NCI-H226 (cell line): ENCODE results near the gene GALNS.
"Not testable (repeated sequence)": the region's sequence is repeated elsewhere in the genome, so short reads cannot be mapped to it uniquely, and the experiment has no call there.

ENCODE experiments used
- DNase-seq: peaks from one replicate; pipeline ENCODE4 v3.0.0-alpha.2; 2015

Gene GALNS

DNA sequence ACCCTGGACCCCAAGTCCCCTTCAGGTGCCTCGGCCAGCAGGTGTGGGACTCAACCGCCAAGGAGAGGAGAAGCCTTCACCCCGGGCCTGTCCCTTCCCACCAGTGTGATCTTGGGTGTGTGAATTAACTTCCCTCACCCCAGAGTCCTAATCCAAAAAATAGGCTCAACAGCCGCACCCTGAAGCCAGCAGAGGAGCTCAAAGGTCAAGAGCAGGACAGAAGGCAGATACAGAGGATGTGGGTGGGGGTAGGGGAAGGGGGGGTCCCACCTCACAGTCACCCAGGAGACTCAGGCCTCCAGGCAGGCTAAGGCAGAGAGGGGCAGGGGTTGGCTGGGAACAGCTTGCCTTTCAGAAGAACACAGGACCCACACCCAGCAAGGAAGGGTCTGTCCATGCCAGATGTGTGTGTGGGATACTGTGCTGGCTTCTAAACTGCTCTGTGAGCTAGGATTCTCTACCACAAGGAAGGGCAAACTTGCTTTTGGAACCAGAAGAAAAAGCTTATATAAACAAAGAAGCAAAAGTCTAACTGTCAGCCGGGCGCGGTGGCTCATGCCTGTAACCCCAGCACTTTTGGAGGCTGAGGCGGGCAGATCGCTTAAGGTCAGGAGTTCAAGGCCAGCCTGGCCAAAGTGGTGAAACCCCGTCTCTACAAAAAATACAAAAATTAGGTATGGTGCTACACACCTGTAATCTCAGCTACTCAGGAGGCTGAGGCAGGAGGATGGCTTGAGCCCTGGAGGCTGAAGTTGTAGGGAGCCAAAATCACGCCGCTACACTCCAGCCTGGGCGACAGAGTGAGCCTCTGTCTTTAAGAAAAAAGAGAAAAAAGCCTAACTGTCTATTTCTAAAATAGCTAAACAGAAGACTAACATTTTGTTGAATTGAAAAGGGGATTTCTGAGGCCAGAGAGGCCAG, 76.3 kb downstream of the GALNS start:
- DNase-seq = no peak

DNA sequence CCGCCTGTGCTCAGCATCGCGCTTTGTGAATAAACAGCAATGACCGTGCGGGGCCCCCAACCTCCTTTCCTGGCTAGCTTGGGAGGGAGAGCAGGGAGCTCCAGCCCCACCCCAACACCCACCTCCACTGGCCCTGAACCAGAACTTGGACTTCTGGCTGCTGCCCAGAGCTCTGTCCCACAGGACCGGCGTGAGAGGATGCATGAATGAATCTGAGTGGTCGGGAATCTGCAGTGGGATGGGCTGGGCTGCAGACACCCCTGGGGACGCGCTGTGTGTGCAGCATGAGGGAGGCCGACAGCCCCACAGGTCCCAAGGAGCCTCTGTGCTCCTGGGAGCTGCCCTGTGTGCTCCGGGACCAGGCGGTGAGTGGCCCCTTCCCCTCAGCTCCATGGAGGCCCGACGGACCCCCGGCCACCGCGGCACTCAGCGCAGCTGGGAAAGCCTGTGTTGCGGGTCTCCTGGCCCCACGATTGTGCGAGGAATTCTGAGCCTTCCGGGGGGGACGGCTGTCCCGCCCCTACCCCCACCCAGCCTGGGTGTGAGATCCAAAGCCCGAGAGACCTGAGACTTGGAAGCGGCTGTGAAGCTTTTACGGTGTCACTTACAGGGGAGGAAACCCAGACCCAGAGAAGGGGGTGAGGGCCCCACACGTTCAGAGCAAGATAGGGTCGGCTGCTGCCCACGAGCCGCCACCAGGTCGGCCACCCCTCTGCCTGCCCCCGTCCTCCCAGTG, 77.2 kb downstream of the GALNS start:
- no peak for DNase-seq

DNA sequence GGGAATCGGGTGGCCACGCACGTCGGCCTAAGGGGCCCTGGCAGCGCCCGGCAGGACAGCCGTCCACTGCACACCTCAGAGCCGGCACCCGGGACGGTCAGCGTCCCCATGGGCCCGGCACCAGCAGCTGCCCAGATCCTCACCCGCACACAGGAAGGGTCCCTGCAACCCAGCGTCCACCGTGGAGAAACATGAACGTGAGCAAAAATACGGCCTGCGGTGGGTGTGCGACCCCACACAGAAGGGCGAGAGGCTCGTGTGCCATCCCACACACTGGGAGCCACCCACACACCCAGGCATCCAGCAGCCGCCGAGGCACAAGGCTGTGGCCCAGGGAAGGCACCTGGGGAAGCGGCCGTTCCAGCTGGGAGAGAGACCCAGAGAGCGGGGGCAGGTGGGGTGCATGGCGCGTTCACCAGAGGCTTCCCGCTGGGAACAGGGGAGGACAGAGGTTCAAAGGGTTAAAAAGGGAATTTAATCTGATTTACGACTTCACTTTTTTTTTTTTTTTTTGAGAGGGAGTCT, 78.1 kb downstream of the GALNS start:
- no peak for DNase-seq

DNA sequence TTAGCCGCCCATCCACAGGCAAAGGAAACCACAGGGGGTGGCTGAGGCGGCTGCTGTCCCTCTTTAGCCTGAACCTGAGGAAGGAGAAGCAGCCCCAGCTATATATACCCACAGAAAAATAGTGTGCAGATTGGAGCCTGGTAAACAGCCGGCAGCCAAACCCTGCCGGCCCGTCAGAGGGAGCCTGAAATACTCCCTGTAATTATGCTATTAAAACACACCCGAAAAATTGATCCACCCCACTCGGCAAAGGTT, 78.5 kb downstream of the GALNS start:
- no peak for DNase-seq

DNA sequence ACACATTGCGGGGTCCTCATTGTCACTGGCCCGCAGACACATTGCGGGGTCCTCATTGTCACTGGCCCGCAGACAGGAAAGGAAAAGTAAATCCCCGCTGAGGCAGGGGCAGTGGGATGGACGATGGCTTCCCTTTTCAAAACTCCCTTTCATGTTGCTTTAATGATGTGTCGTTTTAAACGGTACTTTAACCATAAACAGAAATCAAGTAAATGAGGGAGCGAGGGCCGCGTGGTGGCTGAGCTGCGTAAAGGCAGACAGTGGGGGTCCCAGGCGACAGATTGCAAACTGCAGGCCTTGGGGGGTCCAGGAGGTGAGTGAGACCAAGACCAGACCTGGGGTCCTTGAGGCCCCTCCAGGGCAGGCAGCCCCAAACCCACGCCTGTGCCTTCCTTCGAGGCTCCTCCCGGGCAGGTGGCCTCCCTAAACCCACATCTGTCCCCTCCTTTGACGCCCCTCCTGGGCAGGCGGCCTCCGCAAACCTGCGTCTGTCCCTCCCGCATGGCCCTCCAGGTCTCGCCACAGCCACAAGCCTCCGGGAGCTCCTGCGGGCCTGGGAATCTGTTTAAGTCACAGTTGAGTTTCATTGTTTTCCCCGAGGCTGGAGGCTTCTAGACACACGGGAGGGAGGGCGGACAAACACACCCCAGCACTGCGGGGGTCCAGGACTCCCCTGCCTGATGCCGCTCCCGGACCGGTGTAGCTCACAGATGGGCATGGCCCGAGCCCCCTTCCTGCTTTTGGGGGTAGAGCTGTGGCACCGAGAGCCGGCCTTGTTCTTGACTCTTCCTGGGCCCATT, 79.1 kb downstream of the GALNS start:
- DNase-seq = no peak

DNA sequence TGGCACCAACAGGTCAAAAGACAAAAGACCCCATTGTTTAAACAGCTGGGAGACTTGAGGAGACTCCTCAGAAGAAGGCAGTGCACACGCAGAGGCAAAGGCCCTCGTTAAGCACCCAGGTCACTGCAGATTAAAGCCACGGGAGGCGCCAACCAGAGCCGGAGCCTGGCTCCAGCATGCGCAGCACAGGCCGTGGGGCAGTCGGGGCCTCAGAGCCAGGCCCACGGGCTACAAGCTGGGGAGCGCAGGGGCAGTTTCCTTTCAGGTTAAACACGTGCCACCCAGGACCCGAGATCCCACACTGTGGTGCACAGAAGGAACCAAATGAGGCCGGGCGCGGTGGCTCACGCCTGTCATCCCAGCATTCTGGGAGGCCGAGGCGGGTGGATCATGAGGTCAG, 80.9 kb downstream of the GALNS start:
- no peak for DNase-seq

DNA sequence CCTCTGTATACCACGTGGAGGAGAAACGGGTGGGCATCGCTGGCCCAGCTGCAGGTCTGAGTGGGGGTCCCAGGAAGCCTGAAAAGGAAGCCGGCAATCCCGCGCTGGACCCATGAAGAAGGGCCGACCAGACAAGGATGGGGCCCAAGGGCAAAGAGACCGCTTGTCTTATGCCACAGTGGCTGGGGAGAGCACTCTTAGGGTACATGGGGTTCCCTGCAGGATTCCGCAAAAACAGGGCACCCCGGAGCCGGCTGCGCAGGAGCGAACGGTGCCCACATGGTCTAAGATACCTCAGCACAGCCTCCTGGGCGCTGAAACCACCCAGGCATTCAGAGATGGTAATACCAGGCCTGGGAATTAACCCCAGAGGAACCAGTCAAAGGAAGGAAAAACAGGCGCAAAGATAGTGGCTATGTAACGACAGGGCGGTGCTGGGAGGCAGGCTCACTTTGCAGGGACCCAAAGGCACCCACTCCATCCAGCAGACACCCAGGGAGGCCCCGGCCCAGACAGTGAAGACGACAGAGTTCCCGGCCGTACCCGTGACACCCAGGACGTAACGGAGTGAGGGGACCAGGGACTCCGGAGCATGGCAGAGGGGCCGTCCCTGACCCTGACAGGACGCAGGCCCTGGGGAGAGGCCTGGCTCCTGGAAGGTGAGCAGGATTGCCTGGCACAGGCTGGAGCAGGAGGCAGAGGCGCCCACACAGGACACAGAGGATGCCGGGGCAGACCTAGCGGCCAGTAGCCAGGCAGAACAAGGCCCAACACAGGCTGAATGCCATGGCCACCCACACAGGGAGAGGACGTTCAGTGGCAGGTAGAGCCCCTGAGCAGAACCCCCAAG, 82.0 kb downstream of the GALNS start:
- no peak for DNase-seq

DNA sequence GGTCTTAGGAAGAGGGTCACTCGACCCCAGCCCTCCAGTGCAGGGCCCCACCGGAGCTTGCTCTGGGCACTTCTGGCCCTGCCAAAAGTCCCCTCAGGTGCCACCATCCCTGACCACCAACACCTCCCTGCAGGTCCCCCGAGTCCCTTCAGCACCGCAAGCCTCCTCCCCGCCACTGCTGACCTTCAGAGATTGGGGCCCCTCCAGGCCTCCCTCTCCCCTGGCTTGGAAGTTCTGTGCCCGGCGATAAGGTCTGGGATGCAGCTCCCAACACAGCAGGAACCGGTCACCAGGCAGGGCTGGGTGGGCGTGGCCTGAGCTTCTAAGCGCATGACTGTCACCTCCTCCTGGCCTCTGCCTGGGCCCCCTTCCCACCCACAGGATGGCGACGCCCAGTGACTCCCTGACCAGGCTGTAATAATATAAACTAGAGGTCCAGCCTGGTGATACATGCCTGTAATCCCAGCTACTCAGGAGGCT, 82.9 kb downstream of the GALNS start:
- peak; percentile 55 for DNase-seq

DNA sequence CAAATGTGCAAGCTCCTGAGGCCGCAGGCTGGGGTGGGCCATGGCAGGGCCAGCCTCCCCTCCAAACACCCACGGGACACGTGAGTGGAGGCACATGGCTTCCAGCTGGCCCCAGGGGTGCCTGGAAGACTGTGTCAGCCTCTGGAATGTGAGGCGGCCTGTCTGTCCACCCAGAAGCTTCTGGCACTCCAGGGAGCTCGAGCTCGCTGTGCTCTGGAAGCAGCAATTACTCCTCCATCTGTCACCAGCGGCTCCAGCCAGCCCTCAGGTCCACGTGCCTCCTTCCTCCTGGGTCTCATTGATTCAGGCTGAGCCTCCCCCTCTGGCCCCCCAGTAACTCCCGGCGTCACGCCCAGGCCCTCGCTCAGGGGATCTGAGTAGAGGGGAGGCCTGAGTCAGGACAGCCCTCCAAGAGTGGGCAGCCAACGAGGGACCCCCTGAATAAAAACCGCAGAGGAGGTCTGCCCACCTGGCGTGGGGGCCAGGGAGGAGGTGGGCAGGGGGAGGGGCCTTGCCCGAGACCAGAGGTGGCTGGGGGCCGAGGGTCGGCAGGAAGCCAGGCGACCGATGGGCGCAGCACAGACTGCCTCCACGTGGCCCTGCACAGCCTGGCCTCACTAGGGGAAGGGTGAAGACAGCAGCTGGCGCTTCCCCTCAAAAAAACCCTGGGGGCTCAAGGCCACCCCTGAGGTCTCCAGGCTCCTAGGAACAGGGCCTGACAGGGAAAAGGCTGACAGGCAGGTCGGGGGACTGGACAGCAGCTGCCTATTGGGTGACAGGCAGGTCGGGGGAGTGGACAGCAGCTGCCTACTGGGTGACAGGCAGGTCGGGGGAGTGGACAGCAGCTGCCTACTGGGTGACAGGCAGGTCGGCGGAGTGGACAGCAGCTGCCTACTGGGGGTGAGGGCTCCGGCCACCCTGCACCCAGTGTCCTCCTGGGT, 83.6 kb downstream of the GALNS start:
- DNase-seq = peak; percentile 28

DNA sequence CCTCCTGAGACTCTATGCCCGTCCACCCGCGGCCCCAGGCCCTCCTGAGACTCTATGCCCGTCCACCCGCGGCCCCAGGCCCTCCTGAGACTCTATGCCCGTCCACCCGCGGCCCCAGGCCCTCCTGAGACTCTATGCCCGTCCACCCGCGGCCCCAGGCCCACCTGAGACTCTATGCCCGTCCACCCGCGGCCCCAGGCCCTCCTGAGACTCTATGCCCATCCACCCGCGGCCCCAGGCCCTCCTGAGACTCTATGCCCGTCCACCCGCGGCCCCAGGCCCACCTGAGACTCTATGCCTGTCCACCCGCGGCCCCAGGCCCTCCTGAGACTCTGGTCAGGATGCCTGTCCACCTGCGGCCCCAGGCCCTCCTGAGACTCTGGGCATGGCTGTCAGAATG, 85.0 kb downstream of the GALNS start:
- not testable (repeated sequence) for DNase-seq

DNA sequence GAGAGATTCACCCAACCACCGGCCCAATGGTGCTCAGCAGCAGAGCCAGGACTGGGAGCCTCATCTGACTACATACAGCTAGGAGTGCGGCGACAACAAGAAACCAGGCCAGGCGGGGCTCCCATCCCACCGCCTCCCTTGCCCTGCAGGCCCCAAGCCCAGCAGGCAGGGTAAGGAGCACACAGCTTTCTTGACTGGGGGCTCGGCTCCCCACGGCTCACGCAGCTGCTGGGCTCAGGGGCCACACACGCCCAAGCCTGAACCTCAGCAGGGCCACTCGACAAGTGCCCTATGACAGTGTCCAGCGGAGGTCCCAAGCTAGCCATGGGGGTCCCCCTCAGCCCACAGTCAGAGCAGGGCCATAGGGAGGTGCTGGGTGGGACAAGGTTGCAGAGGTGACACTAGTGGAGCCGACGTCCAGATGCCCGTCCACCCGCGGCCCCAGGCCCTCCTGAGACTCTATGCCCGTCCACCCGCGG, 85.4 kb downstream of the GALNS start:
- DNase-seq = no peak

DNA sequence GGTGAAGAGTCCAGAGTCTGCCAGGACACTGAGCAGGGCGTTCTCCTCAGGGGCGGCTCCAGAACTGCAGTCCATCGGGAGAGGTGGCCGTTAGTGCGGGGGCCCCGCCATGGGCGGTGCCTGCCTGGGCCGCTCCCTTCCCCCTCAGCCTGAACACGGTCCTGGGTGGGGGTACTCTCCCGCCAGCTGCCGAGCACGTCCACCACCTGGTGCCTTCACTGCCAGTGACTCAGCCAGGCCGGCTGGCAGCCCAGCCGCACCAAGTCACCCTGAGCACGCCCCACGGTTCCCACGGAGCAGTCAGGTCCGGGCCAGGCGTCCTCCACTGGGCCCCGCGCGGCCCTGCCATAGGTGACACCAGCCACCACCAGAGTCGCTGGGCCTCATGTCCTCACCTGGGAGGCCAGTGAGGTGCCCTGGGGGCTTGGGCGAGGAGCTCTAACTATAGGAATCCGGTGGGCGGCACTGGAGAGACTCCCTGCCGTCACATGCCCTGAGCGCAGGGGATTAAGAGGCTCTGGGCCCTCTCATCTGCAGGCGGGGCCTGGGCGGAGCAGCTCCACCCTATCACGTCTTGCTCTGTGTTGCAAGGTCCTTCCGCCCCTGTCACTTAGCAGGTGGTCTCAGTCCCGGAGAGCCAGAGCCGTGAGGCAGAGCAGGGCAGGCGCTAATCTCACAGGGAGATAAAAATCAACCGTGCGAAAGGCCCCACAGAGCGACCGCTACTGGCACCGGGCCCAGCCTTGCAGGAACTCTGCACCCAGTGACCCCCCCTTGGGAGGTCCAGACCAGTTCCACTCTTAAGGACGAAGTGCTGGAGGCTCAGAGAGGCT, 86.1 kb downstream of the GALNS start:
- DNase-seq = peak; percentile 48

DNA sequence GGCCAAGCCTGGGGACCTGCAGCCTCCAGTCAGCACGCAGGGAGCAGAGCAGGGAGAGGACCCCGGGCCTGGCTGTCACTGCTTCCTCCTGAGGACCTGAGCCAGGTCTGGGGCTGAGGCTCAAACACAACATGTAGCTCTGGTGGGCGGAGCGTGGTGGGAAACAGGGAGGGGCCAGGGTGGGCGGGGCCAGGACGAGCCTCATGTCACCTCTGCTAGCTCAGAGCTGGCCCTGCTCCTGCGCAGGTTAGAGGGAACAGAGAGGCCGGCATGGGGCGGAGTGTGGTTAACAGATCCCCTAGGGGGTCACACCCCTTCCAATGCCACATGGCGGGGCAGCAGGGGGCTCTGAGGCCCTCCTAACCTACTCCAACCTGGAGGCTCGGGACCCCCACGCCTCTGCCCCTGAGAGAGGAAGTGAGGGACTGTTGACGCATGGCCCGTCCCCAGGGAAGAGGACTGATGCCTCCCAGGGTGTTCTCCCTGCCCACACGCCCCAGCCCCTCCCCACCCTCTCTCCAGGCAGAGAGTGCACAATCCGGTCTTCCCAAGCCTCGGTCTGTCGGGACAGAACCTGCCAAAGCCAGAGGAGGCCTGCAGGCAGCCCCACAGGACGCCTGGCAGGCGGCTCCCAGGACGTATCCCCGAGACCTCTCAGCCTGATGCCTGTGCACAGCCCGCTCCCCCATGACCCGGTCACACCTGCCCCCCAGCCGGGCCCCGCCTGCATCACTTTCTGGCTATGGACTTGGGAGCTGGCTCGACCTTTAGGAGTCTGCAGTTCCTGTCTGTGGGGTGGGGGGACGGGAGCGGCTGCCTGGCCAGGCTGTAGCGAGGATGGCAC, 86.9 kb downstream of the GALNS start:
- no peak for DNase-seq

DNA sequence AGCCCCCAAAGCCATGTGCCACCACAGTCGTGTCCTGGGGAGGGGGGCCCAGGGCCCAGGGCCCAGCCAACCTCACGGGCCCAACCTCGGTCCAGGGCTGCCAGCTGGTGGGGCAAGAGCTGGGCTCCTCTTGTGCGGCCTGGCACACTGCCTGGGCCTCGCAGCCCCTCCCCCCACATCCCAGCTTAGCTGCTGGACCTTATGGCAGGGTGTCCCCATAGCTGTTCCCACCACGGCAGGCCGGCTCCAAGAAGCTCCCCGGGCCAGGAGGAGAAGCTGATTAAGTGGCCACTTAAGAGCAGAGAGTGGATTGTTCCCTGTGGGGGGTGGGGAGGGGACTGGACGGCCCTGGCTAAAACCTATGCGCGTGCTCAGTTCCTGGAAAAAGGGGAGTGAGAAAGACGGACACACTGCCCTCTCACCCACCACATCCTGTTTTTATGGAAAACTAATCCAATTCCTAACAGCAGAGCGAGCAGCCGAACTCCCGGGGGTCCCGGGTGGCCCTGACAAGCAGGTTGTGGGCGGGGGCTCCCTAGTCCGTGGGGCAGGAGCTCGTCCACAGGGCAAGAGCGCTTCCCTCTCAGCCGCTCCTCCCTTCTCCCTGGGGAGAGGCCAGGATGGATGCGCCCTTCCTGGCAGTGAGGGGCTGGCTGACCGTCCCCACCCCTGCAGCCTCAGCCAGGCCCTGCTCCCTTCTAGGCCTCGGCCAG, 88.5 kb downstream of the GALNS start:
- DNase-seq = no peak

DNA sequence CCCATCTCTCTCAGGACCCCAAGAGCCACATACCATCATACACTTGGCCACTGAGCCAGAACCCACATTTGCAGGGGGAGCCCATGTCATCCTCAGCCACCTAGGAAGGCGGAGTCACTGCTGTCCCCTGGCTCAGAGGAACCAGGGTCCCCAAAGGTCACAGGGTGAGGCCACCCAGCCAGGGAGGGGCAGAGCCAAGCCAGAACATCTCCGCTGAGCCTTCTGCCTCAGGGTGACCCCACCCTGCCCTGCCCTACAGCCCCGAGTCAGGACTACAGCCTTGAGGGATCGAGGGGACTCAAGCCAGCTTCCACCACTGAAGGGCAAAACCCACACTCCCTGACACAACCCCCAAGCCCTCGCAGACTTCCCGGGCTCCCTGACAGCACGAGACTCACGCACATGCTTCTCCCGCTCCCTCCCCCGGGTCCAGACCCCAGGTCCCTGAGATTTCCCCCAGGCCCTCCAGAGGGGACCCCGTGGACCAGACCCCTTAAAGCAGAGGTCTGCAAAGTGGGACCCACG, 89.1 kb downstream of the GALNS start:
- no peak for DNase-seq

DNA sequence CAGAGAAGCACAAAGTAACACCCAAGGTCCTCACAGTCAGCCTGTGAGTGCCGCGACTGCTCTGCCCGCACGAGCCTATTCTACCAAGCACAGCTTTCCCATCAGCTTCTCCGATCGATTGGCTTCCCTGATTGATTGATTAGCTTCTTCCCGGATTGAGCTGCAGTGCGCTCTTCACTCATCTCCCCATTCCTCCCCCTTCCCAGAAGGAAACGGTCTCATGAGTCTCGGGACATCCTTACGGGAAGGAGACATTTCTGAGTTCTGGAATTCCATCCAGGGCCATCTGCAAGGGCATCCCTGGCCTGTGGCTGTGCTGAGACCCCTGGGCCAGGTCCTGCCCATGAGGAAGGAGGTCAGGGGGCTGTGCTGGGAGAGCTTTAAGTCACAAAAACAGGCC, 89.8 kb downstream of the GALNS start:
- DNase-seq = no peak

DNA sequence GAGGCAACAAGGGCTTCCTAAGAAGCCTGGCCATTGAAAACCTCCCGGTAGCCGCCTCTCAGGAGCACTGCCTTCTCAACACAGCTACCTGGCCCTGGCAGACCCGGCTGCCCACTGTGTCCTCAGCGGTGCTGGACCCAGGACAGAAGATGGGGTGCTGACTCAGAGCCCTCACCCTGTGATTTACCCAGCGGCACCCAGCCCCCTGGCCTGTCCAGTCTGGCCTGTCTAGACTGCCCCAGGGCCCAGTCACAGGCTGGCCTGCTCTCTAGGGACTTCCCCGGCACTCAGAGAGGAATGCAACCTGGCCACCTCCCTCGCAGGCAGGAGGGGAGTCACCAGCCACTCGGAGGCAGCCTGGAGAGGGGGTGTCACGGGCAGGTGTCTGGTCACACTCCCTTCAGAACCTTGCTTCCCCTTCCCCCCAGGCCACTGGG, 91.8 kb downstream of the GALNS start:
- peak; percentile 72 for DNase-seq

DNA sequence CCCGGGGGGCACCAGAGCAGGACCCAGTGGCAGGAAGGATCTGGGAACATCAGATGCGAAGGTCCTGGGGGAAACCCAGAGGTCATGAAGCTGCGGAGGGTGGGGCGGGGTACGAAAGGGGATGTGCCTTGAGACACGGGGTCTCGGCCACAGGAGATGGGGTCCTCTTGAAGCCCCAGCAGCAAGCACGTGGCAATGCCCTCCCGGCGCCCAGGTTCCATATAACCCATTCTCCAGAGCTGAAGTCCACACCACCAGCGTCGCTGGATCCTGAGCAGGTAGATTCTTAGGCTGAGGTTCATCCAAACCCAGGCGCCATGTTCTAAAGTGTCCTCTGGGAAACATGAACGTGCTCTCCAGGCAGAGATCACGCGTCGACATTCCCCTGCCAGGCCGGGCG, 92.7 kb downstream of the GALNS start:
- no peak for DNase-seq
